Ectodermal cell (in vitro differentiated cells): Measurements from ENCODE around the gene TPR.

ENCODE experiments used
- H3K27ac ChIP-seq: 2 replicates; pipeline ENCODE4 v1.7.0; 2013; ENCODE audit warnings: mild to moderate bottlenecking, low read depth, low read length; ENCODE audit not compliant: insufficient read depth, poor library complexity, severe bottlenecking
- H3K27me3 ChIP-seq: 2 replicates; pipeline ENCODE4 v1.7.0; 2013; ENCODE audit warnings: mild to moderate bottlenecking, low read length; ENCODE audit not compliant: insufficient read depth, control insufficient read depth, poor library complexity, severe bottlenecking
- H3K36me3 ChIP-seq: one replicate; pipeline ENCODE4 v1.7.0; 2013; ENCODE audit warnings: low read length; ENCODE audit not compliant: control insufficient read depth, insufficient read depth
- H3K4me1 ChIP-seq: one replicate; pipeline ENCODE4 v1.7.0; 2013; ENCODE audit warnings: low read length; ENCODE audit not compliant: control insufficient read depth, insufficient read depth
- H3K4me3 ChIP-seq: 2 replicates; pipeline ENCODE4 v1.7.0; 2013; ENCODE audit warnings: low read depth, low read length, control low read depth; ENCODE audit not compliant: insufficient read depth
- H3K9me3 ChIP-seq: 2 replicates; pipeline ENCODE4 v1.7.0; 2013; ENCODE audit warnings: mild to moderate bottlenecking, low read length, moderate library complexity; ENCODE audit not compliant: control insufficient read depth
- WGBS, 2 experiments: methylation state at CpG; one replicate each; pipeline ENCODE4 v1.1.7; 2013; ENCODE audit warnings: missing lambda C conversion rate in 2 of 2; 5-methylcytosine and 5-hydroxymethylcytosine counted together

TPR gene

DNA sequence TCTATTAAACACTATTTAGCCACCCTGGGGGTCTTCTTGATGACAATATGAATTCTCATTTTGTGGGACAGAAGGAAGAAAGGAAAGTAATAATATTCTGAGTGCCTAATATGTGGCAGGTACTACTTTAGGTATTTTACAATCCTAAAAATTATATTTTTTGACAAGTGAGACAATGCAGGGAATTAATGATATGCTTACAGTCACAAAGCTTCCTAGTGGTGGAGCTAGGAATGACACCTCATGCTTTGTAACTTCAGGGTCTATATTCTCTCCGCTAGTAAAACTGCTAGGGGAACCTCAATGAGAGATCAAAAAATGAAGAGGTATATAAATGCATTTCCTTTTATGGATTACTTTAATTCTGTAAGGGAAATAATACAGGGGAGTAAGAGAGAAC, 44.3 kb downstream of the TPR start:
- Histone ChIP-seq H3K4me3 (no peak overlapping the region), H3K9me3 (no peaks in the 10 kb centered on the region), H3K27ac (no peak overlapping the region), H3K4me1 (no peaks in the 10 kb centered on the region), H3K27me3 (no peaks in the 10 kb centered on the region), H3K36me3 (peaks cover 44% of the 10 kb centered on the region)
- WGBS, 2 experiments: 89 to 100% methylated on average over 1 of the region's 1 CpG

DNA sequence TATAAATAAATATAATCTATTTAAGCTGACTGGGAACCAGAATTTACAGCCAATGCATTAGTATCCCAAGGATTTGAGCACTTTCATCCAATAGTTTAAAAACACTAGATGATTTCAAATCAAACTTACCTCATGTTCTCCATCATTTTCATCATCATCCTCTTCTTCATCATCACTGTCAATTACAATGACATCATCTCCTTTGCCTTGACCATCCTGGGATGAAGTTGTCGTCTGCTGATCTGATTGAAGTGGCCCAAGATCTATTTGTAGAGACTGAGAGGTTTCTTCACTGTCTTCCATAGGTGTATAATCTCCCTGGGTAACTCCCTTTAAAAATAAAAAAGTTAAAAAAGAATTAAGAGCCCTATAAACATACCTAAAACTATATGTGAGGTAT, 47.7 kb downstream of the TPR start:
- no peak overlapping the region for H3K4me3 ChIP-seq
- peaks cover 34% of the 10 kb centered on the region for H3K36me3 ChIP-seq
- WGBS, 2 experiments: 96 to 100% methylated on average over 1 of the region's 1 CpG

DNA sequence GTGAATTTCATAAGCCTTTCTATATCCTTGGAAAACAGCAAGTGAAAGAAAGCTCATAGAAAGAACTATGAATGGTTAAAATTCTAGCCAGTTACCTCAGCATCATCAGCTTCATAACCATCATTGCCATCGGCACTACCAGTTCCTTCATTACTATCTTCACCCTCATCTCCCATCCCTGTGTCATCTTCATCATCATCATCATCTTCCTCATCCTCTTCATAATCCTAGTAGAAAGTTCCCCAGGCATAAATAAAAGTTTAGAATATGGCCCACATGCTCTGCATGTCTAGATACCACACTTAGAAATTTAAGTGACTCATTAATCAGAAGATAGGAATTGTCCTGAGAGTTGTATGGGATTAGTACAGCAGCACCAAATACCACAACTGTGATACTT, 49.0 kb downstream of the TPR start:
- H3K36me3 ChIP-seq: peaks cover 39% of the 10 kb centered on the region
- WGBS, 2 experiments: 92 to 93% methylated on average over 1 of the region's 1 CpG
- H3K4me3 ChIP-seq: no peak overlapping the region
- no peaks in the 10 kb centered on the region for H3K27me3 ChIP-seq
- no peak overlapping the region for H3K27ac ChIP-seq
- H3K9me3 ChIP-seq: no peaks in the 10 kb centered on the region
- H3K4me1 ChIP-seq: no peaks in the 10 kb centered on the region

More for the DNA sequence above, 47.7 kb downstream of the TPR start:
- H3K4me1 ChIP-seq: no peaks in the 10 kb centered on the region
- no peaks in the 10 kb centered on the region for H3K27me3 ChIP-seq
- no peak overlapping the region for H3K27ac ChIP-seq
- no peaks in the 10 kb centered on the region for H3K9me3 ChIP-seq

DNA sequence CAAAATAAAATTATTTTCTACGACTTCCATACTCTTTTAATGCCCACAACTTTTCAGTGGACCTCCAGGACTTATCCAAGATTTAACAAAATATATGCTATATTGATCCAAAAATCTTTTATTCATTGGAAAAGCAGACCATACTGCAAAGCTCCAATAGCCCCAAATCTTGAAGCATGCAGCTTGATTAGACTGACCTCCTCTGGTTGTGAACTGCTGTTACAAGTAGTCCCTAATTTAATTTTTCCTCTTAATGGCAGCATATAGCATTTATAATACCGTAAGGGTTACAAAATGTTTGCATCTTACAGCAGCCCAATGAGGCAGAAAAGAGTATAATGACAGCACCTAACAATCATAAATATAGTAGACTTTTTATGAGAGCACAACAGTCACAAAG, 49.8 kb downstream of the TPR start:
- Histone ChIP-seq H3K27me3 (no peaks in the 10 kb centered on the region), H3K4me1 (no peaks in the 10 kb centered on the region), H3K4me3 (no peak overlapping the region), H3K9me3 (no peaks in the 10 kb centered on the region), H3K36me3 (peaks cover 34% of the 10 kb centered on the region), H3K27ac (no peak overlapping the region)
- WGBS, 2 experiments: 90 to 97% methylated on average over 1 to 2 of the region's 2 CpGs

DNA sequence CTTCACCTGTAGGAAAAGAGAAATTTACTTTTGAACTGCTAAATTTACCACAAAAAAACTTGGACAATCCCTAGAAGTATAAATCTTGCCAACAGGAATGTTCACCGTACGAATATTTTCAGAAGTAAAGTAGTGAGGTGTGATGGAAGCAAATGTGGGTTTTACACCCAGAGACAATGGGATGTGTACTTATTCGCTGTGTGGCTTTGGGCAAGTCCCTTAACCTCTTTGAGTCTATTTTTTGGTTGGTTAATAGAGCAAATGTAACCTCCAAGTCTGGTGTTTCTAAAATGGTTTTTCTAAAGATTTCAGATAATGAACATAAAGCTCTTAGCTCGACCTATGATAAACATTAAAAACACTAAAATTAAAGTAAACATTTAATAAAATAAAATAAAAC, 51.2 kb downstream of the TPR start:
- 97 to 100% methylated on average over 3 of the region's 4 CpGs for WGBS, 2 experiments
- Histone ChIP-seq H3K27me3 (no peaks in the 10 kb centered on the region), H3K4me3 (no peak overlapping the region), H3K27ac (no peak overlapping the region), H3K36me3 (peaks cover 39% of the 10 kb centered on the region), H3K4me1 (no peaks in the 10 kb centered on the region), H3K9me3 (no peaks in the 10 kb centered on the region)

DNA sequence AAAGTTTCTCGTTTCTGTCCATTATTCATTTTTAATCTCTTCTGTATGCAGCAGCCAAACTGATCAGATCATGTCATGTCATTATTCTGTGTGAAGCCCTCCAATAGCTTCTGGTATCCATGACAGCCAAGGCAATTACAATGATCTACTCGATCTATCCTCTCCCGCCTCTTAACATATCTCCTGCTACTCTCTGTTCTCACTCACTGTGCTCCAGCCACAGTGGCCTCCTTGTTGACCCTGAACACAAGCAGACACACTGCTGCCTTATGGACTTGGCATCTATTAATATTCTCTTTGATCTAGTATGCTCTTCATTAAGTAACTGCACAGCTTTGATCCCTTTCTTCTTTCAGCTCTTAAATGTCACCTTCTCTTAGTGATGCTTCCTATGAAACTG, 59.5 kb downstream of the TPR start:
- Histone ChIP-seq H3K9me3 (no peaks in the 10 kb centered on the region), H3K27me3 (no peaks in the 10 kb centered on the region), H3K27ac (no peak overlapping the region), H3K36me3 (peaks cover 27% of the 10 kb centered on the region), H3K4me1 (no peaks in the 10 kb centered on the region), H3K4me3 (no peak overlapping the region)
- WGBS, 2 experiments: 96 to 98% methylated on average over 3 of the region's 3 CpGs

DNA sequence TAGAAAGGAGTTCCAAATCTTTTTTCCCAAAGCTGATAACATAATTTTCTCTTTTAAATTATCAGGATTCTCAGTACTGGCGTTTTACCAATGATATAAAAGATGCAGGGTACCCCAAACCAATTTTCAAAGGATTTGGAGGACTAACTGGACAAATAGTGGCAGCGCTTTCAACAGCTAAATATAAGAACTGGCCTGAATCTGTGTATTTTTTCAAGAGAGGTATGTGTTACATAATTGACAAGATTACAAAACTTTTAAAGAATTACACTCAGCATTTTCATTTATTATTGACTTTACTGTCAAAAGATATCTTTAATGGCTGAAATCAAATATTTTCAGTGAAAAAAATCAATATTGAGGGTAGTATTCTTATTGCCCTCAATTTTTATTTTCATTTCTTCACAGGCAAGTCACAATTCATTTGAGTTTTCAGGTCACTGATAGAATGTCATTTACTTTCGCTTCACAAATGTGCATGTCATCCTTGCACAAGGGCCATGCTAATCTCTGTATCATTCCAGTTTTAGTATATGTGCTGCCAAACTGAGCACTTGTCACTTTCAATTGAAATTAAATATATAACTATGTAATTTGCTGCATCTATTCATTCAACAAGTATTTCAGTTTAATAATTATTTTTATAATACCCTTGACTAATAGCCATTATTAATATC, 63.5 kb downstream of the TPR start:
- H3K27me3 ChIP-seq: no peaks in the 10 kb centered on the region
- H3K36me3 ChIP-seq: peaks cover 13% of the 10 kb centered on the region
- no peak overlapping the region for H3K4me3 ChIP-seq
- no peaks in the 10 kb centered on the region for H3K9me3 ChIP-seq
- H3K4me1 ChIP-seq: no peaks in the 10 kb centered on the region
- WGBS, 2 experiments: 95 to 100% methylated on average over 2 to 3 of the region's 3 CpGs
- no peak overlapping the region for H3K27ac ChIP-seq

DNA sequence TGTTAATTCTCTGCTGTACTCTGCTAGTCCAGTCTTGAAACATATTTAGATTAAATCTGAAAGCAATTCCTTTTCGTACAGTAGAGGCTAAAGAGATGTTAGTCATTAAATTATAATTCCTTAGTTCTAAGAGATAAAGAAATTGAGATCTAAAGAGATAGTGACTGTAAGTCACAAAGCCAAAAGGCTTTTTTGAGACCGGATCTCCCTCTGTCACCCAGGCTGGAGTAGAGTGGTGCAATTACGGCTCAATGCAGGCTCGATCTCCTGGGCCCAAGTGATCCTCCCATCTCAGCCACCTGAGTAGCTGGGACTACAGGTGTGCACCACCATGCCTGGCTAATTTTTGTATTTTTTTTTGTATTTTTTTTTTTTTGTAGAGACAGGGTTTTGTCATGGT, 64.7 kb downstream of the TPR start:
- Histone ChIP-seq H3K36me3 (peaks cover 8% of the 10 kb centered on the region), H3K27ac (no peak overlapping the region), H3K27me3 (no peaks in the 10 kb centered on the region), H3K4me1 (no peaks in the 10 kb centered on the region), H3K9me3 (no peaks in the 10 kb centered on the region), H3K4me3 (no peak overlapping the region)
- WGBS, 2 experiments: 89 to 98% methylated on average over 3 to 4 of the region's 4 CpGs

DNA sequence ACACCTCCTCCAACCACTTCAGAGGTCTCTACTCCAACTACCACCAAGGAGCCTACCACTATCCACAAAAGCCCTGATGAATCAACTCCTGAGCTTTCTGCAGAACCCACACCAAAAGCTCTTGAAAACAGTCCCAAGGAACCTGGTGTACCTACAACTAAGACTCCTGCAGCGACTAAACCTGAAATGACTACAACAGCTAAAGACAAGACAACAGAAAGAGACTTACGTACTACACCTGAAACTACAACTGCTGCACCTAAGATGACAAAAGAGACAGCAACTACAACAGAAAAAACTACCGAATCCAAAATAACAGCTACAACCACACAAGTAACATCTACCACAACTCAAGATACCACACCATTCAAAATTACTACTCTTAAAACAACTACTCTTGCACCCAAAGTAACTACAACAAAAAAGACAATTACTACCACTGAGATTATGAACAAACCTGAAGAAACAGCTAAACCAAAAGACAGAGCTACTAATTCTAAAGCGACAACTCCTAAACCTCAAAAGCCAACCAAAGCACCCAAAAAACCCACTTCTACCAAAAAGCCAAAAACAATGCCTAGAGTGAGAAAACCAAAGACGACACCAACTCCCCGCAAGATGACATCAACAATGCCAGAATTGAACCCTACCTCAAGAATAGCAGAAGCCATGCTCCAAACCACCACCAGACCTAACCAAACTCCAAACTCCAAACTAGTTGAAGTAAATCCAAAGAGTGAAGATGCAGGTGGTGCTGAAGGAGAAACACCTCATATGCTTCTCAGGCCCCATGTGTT, 66.6 kb downstream of the TPR start:
- H3K27ac ChIP-seq: no peak overlapping the region
- H3K36me3 ChIP-seq: peaks cover 8% of the 10 kb centered on the region
- no peak overlapping the region for H3K4me3 ChIP-seq
- H3K4me1 ChIP-seq: no peaks in the 10 kb centered on the region
- H3K27me3 ChIP-seq: no peaks in the 10 kb centered on the region
- WGBS, 2 experiments: 93 to 96% methylated on average over 6 of the region's 6 CpGs
- no peaks in the 10 kb centered on the region for H3K9me3 ChIP-seq

DNA sequence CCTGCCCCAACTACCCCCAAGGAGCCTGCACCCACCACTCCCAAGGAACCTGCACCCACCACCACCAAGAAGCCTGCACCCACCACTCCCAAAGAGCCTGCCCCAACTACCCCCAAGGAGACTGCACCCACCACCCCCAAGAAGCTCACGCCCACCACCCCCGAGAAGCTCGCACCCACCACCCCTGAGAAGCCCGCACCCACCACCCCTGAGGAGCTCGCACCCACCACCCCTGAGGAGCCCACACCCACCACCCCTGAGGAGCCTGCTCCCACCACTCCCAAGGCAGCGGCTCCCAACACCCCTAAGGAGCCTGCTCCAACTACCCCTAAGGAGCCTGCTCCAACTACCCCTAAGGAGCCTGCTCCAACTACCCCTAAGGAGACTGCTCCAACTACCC, 67.6 kb downstream of the TPR start:
- H3K36me3 ChIP-seq: peaks cover 4% of the 10 kb centered on the region
- H3K4me1 ChIP-seq: no peaks in the 10 kb centered on the region
- H3K4me3 ChIP-seq: no peak overlapping the region
- 87 to 95% methylated on average over 3 to 5 of the region's 6 CpGs for WGBS, 2 experiments
- no peak overlapping the region for H3K27ac ChIP-seq
- no peaks in the 10 kb centered on the region for H3K27me3 ChIP-seq
- no peaks in the 10 kb centered on the region for H3K9me3 ChIP-seq
